Pancreas (tissue), 10 donors: ENCODE results near the gene RAD51B. TPM values are rescaled to one million over a fixed set of nuclear protein-coding genes. Genes with fewer than 3 reads are reported as not detected.

Experiments used
- ATAC-seq, 4 donors: fragments of 200-7000 bp; cut with Tn5 transposase; one replicate each; pipeline versions ENCODE4 v1.8.0 to v1.9.1; 2020; ENCODE audit warnings: mild to moderate bottlenecking in 4 of 4, moderate library complexity in 4 of 4
- DNase-seq, 6 donors: peaks; one replicate each; pipeline ENCODE4 v3.0.0-alpha.2; 2020
- FAIRE-seq: peaks from 2 replicates; lab custom pipeline; 2012; peaks lifted over from hg19 to GRCh38; lab: Jason Lieb, UNC
- H3K27ac ChIP-seq, 4 donors: fragments of 200-600 bp; sonication (generic); 1 replicate in 3 of 4; 2 replicates in 1 of 4; pipeline versions ENCODE4 v1.5.0 to v1.8.0; 2020
- H3K27me3 ChIP-seq, 4 donors: fragments of 200-600 bp; one replicate each; pipeline ENCODE4 v1.8.0; 2021
- H3K36me3 ChIP-seq, 3 donors: fragments of 200-600 bp; sonication (generic) in 1 of 3; one replicate each; pipeline versions ENCODE4 v1.5.0 to v1.8.0; 2020 to 2021
- H3K4me1 ChIP-seq, 3 donors: fragments of 200-600 bp; one replicate each; pipeline ENCODE4 v1.8.0; 2021
- H3K4me3 ChIP-seq, 4 donors: fragments of 200-600 bp; sonication (generic) in 2 of 4; one replicate each; pipeline versions ENCODE4 v1.5.0 to v1.8.0; 2020 to 2021
- H3K9me3 ChIP-seq, 4 donors: fragments of 200-600 bp; one replicate each; pipeline ENCODE4 v1.8.0; 2021
- WGBS, 2 donors: extraction: QIAGEN DNeasy Blood & Tissue Kit; methylation state at CpG; one replicate each; pipeline ENCODE4 v1.1.7; 2013; 5-methylcytosine and 5-hydroxymethylcytosine counted together
- intact Hi-C, 3 donors: fragments of 100-400 bp; cut with DNase I; formaldehyde crosslinking; loops; one replicate each; pipeline versions ENCODE4 v1.11.1 to v1.14.2; 2022
- polyA plus RNA-seq, 2 donors: library from polyadenylated mRNA; stranded (reverse); fragments of 200-250 nt; gene quantifications; one replicate each; pipeline ENCODE4 v1.2.3, GENCODE V29; 2013
- total RNA-seq, 6 donors: library from RNA; stranded (reverse); fragmentation: NEBNext Ultra II Directional in 4 of 6; extraction: Animal tissue kit (Norgen Biotek cat#: 25700) in 4 of 6; gene quantifications; one replicate each; pipeline versions ENCODE4 v1.2.1 to v1.2.4, GENCODE V29; 2021 to 2023
- TF ChIP-seq, protein P1 (sequence below), 4 donors: fragments of 200-600 bp; sonication (generic) in 3 of 4; IDR thresholded peaks; one replicate each; pipeline versions ENCODE4 v1.5.0 to v1.8.0; 2021; ENCODE audit warnings: antibody characterized with exemption in 4 of 4
- donor health status: healthy with polysubstance abuse.
- donor health status: DM: no; HTN: no; CAD: no; lungs with moderate emphysema.
- donor health status: DM: no; HTN: no; CAD: no.
- donor health status: control.
- donor health status: control.
- donor health status: Bipolar disorder and iron deficiency.
- donor health status: DM: yes; HTN: yes; CAD: no.
- donor health status: DM: no; HTN: no; CAD: no.
- donor health status: DM: no; HTN: no; CAD: no.
- donor health status: DM: yes; HTN: yes; CAD: no.

The RAD51B gene
- total and polyA plus RNA-seq, 8 donors: 1.1 to 17.3 (median 5.8) TPM

DNA sequence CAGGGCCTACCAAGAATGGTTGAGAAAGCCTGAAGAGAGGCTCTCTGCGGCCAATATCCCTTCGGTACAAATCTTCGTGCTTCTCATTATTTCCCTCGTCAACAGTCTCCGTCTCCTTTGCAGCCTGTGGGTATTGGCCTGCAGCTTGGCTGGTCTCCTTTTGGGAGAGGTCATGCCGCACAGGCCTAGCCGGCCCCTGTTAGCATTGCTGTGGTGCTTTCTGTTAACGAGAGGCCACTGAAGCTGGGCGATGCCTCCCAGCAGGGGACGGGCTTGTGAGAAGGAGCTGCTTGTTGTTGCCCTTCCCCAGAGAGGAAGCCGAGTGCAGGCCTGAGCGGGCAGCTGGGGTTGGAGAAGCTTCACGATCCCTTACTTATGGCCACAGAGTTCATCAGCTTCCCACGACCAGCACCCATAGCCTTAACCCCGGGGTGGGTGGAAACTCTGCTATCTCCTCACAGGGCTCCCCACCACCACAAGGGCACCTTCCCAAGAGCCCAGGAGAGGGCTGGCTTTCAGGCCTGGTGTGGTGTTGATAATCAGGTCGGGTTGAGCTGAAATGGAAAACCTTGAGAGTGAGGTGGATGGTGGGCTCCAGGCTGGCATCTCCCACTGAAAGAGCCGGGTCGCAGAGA is 744.7 kb downstream of the RAD51B start:
- H3K4me1 ChIP-seq: peaks cover 46 to 64% (median 63%) of the 10 kb centered on the region in 3 donors
- TF ChIP-seq, protein P1, sequence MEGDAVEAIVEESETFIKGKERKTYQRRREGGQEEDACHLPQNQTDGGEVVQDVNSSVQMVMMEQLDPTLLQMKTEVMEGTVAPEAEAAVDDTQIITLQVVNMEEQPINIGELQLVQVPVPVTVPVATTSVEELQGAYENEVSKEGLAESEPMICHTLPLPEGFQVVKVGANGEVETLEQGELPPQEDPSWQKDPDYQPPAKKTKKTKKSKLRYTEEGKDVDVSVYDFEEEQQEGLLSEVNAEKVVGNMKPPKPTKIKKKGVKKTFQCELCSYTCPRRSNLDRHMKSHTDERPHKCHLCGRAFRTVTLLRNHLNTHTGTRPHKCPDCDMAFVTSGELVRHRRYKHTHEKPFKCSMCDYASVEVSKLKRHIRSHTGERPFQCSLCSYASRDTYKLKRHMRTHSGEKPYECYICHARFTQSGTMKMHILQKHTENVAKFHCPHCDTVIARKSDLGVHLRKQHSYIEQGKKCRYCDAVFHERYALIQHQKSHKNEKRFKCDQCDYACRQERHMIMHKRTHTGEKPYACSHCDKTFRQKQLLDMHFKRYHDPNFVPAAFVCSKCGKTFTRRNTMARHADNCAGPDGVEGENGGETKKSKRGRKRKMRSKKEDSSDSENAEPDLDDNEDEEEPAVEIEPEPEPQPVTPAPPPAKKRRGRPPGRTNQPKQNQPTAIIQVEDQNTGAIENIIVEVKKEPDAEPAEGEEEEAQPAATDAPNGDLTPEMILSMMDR (IDR thresholded peaks at IDR 0.05): no peak
- no peaks in the 10 kb centered on the region for H3K36me3 ChIP-seq
- 91 to 95% methylated on average over 18 of the region's 18 CpGs for WGBS, 2 donors
- no peak overlapping the region for H3K4me3 ChIP-seq
- FAIRE-seq (no peak), ATAC-seq (no peak), DNase-seq (peak in 1 of 6 donors; percentile 69)
- intact Hi-C loops: no loop called here
- H3K9me3 ChIP-seq: no peaks in the 10 kb centered on the region
- peak overlapping the region in 3 of 4 donors; percentile 62 to 79 (median 77) for H3K27ac ChIP-seq
- no peaks in the 10 kb centered on the region for H3K27me3 ChIP-seq

DNA sequence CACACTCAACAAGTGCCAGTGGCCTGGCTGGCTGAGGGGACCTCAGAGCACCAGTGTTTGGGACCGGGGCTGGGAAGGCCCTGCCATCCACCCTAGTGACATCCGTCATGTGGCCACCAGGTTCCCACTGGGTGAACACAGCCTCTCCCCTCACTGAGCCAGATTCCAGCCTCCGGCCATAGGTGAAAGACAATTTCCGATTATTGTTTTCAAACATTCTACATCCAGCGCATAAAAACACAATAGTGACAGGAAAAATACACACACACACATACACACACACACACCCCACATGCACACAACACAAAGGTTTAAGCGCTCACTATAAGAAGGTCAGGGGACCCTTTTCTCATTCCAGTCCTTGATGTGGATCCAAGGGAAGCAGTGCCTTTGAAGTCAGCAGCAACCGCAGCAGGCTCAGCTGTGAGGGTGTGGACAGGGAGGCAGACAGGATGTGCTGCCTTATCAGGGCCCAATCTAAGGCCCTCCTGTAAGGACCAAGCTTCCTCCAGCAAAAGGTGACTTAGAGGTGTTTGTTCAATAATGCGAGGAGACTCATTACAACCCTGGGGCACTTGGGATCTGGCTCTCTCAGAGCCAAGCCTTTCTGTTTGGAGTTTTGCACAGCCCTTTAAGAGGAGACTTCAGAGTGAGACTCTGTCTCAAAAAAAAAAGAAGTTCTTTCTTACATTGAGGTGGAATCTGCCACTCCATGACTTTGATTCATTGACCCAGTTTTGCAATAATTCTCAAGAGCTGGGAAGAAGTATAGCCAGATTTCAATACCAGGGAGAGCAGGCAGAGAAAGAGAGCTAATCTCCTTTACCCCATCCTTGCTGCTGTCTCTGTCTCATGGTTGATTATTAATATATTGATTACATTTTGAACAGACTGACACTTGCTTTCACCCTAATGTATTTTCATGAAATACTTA is 745.5 kb downstream of the RAD51B start:
- H3K27me3 ChIP-seq: no peaks in the 10 kb centered on the region
- ATAC-seq: peak in 1 of 4 donors; percentile 2

DNA sequence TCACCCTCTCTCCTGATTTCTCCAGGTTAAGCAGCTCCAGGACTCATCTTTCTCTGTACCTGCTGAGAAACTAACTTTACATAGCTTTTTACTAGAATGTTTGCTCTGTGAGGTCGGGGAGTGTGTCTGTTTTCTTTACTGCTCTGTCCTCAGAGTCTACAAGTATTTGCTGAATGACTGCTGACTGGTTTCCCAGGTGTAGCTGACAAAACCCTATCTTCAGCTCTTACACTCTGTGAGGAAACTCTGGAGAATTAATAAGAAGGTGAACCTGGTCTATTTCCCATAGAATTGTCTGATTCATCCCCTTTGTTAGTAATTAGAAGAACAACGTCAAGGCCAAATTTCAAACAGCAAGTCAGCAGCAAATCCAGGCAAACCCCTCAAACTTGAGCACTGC is 746.5 kb downstream of the RAD51B start:
- Histone ChIP-seq H3K27me3 (no peaks in the 10 kb centered on the region), H3K27ac (peak overlapping the region; percentile 20 to 79 (median 67)), H3K36me3 (no peaks in the 10 kb centered on the region), H3K9me3 (no peaks in the 10 kb centered on the region), H3K4me3 (no peak overlapping the region), H3K4me1 (peaks cover 61 to 77% (median 76%) of the 10 kb centered on the region in 3 donors)
- DNase-seq (no peak), FAIRE-seq (no peak), ATAC-seq (peak; percentile 30 to 36 (median 33))
- WGBS, 2 donors: 32 to 38% methylated on average over 2 of the region's 2 CpGs
- TF ChIP-seq, protein P1 (IDR thresholded peaks at IDR 0.05): no peak
- intact Hi-C loops: no loop called here

More for the DNA sequence above, 745.5 kb downstream of the RAD51B start:
- H3K36me3 ChIP-seq: no peaks in the 10 kb centered on the region
- 73 to 83% methylated on average over 8 of the region's 8 CpGs for WGBS, 2 donors
- H3K9me3 ChIP-seq: no peaks in the 10 kb centered on the region
- no peak for DNase-seq
- H3K27ac ChIP-seq: peak overlapping the region; percentile 16 to 79 (median 67)
- TF ChIP-seq, protein P1 (IDR thresholded peaks at IDR 0.05): no peak
- peaks cover 54 to 71% (median 69%) of the 10 kb centered on the region in 3 donors for H3K4me1 ChIP-seq
- H3K4me3 ChIP-seq: no peak overlapping the region
- intact Hi-C loops: no loop called here
- no peak for FAIRE-seq

DNA sequence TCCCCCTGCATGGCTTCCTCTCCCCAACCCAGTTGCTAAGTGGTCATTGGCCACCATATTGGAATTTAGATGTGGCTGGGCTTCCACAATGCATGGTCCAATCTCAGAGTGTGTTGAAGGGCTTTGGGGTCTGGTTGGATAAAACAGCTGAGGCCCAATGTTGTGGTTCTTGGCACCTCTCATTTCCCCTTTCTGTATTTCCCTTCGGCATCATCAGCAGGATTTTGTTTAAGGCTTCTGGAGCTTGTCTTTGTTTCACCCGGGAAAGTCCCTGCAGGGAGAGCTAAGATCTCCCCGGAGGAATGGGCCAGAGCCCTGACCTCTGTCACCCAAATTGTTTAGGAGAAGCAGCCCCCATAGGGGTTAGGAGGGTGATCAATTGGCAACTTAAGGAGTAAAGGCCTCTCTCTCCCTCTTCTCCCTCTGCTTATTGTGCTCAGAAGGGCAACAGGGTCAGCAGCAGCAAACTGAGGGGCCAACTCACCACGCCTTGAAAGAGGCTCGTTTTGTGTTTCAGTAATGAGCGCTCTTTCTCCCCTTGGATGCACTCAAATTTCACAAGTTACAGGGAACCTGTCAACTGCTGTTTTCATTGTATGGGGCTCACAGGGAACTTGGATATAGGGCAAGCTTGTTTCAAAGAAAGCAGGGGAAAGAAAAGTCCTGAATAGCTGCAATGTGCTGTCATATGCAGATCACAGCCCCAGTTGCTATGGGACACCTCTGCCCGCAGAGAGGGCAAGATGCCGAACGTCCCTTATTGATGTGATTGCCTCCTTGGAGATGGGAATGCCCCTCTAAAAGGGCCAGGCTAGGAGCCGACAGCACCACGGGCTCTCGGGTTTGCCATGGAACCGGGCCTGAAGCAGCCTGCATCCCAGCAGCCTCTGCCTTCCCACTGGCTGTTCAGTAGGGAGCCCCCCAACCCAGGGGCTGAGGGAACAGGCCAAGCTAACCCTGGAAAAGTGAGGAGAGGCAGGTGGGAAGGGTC is 749.6 kb downstream of the RAD51B start:
- Histone ChIP-seq H3K9me3 (no peaks in the 10 kb centered on the region), H3K27ac (peak overlapping the region; percentile 89 to 93 (median 91)), H3K4me3 (no peak overlapping the region), H3K27me3 (no peaks in the 10 kb centered on the region), H3K36me3 (no peaks in the 10 kb centered on the region), H3K4me1 (peaks cover 52 to 60% (median 55%) of the 10 kb centered on the region in 3 donors)
- DNase-seq: peak in 3 of 6 donors; percentile 54 to 67 (median 58)
- WGBS, 2 donors: 56 to 57% methylated on average over 13 of the region's 13 CpGs
- FAIRE-seq: no peak
- TF ChIP-seq, protein P1 (IDR thresholded peaks at IDR 0.05): no peak
- peak; percentile 9 to 18 (median 12) for ATAC-seq
- intact Hi-C loops: no loop called here
